Gastroesophageal sphincter (tissue), 3 donors: Measurements from ENCODE around the gene CACNA1C.

ENCODE experiments used
- CTCF ChIP-seq, 4 experiments: fragments of 200-600 bp in 2 of 4; fragments of 450-650 bp in 2 of 4; sonication (generic) in 1 of 4; IDR thresholded peaks; one replicate each; pipeline ENCODE4 v1.5.1; 2017 to 2019; ENCODE audit warnings: antibody characterized with exemption in 4 of 4, mild to moderate bottlenecking in 2 of 4, moderate library complexity in 2 of 4
- EP300 ChIP-seq: sonication (generic); formaldehyde crosslinking; IDR thresholded peaks from one replicate; pipeline ENCODE4 v1.6.1; 2017; ENCODE audit warnings: antibody characterized with exemption, mild to moderate bottlenecking
- POLR2A ChIP-seq, 2 donors: fragments of 450-650 bp; IDR thresholded peaks; one replicate each; pipeline ENCODE4 v1.6.1; 2017; ENCODE audit warnings: antibody characterized with exemption in 2 of 2, mild to moderate bottlenecking in 2 of 2, moderate library complexity in 1 of 2
- POLR2AphosphoS5 ChIP-seq: sonication (generic); formaldehyde crosslinking; IDR thresholded peaks from one replicate; pipeline ENCODE4 v1.6.1; 2017; ENCODE audit warnings: antibody characterized with exemption

- TF ChIP-seq CTCF (IDR thresholded peaks at IDR 0.05) = no peak
- TF ChIP-seq POLR2A (IDR thresholded peaks at IDR 0.05) = no peak
- TF ChIP-seq POLR2AphosphoS5 = no peak
- TF ChIP-seq EP300 = no peak
Measured at GRCh38 chr12:2314492-2314891, 261.7 kb downstream of the CACNA1C start.
